HG02623 (cell line): ENCODE data around the gene NFAM1.

ENCODE experiments used
- ATAC-seq: cut with Tn5 transposase; IDR thresholded peaks from one replicate; pipeline ENCODE4 v1.9.1; 2021; ENCODE audit warnings: moderate library complexity; ENCODE audit not compliant: unreplicated experiment

Gene NFAM1

GRCh38 chr22:42432020-42432596 is at the start of gene NFAM1:
Gene NFAM1, minus strand, starts transcription at chr22:42432403. Its CDS starts 46 bp downstream, at chr22:42432357.
- no peak for ATAC-seq

DNA sequence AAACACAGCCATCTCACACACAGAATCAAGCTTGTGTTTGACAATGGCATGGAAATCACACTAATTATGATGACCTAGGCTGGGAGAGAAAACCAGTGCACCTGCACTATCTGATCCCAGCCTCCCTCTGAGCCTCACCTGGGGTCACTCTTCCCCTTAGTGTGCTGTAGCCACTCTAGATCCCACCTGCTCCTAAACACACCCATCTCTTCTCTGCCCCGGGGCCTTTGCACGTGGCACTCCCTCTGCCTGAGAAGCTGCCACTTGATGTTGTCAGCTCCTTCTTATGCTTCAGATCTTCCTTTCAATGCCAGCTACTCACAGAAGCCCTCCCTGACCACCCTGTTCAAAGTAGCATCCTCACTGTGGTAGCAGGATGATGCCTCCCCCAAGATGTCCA is 42.9 kb upstream of the NFAM1 start:
- no peak for ATAC-seq

DNA sequence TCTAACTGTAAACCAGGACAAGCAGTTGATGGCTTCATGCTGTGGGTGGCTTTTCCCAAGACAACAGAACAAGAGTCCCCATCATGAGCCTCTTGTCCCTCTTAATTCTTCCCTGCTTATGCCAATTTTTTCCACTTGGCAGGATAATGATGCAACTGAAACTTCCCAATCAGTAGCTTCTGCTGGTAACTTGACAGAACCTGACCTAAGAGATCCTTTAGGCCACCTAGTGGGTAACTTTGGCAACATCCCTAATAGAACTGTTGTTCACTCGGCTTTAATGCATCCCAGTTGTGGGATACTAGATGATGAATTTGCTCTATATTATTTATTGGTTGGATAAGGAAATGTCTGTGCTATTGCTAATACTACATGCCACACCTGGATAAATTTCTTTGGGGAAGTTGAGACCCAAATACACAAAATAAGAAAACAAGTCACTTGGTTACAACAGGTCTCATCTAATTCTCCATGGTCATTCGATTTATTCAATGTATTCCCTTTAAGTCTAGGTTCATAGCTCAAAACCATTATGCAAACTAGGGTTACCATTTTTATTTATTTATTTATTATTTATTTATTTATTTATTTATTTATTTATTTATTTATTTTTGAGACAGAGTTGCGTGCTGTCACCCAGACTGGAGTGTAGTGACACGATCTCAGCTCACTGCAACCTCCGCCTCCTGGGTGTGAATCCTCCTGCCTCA is 41.4 kb upstream of the NFAM1 start:
- ATAC-seq: no peak

DNA sequence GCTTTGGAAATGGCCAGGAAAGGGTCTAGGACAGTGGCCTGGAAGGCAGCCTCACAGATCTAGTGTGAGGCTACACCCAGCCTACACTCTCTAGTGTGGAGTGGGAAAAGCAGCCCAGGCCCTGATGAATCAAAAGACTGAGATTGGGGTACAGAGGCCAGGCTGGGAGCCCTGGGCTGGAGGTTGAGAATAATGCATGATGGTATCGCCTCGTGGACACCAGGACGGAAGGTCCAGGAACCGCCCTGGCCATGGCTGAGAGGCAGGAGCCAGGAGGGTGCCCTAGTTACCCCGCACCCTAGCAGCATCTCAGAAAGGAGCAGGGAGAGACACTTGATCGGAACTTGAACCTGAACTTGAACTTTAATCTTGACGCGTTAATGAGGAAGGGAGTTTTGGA is 40.5 kb upstream of the NFAM1 start:
- no peak for ATAC-seq

DNA sequence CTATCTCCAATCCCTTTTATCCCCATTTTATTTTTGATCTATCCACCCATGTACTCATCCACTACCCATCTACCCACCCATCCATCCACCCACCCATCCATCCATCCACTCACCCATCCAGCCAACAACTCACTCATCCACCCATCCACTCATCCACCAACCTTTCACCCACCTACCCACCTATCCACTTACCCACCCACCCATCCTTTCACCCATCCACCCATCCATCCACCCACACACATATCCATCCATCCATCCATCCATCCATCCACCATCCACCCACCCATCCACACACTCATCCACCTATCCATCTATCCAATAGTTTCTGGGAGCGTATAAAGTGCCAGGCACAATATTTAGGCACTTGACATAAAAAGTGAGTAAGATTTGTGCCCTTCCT is 39.2 kb upstream of the NFAM1 start:
- no peak for ATAC-seq

- no peak for ATAC-seq
Measured at GRCh38 chr22:42470366-42471082, 38.3 kb upstream of the NFAM1 start.

- no peak for ATAC-seq
Measured at GRCh38 chr22:42468841-42469240, 36.6 kb upstream of the NFAM1 start.

DNA sequence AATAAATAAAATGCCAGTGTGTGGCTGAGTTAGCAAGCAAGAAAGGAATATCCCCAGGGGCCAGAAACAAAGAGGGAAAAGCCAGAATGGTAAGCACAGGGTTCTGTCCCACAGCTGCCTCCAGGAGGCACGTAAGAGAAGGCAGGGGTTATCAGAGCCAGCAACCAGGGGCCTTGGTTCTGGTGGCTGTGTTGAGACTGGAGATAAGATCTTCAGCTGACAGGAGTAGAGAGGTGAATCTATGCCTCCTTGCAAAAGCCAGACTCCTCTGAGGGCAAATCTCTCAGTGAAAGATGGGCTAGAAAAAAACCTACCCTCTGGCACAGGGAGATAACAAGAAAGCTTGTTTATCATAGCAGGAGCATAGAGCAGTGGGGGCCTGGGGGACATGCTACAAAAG is 29.8 kb upstream of the NFAM1 start:
- no peak for ATAC-seq

GRCh38 chr22:42461511-42461910 is 29.3 kb upstream of the NFAM1 start:
- ATAC-seq: no peak

- no peak for ATAC-seq
Measured at GRCh38 chr22:42459287-42460063, 27.3 kb upstream of the NFAM1 start.

DNA sequence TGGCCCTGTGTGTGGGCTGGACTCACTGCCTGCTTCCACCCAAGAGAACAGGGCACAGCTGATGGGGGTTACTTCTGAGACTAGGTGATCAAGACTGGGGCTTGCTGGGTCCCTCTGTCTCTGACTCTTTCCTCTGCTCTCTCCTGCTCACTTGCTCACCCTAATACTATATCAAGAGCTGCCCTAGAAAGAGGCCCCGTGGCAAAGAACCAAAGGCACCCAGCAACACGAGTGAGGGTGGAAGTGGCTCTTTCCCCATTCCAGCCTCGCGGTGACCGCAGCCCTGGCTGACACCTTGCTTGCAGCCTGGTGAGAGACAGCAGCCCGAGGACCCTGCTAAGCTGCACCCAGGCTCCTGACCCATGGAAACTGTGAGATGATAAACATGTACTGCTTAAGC is 20.7 kb upstream of the NFAM1 start:
- ATAC-seq: no peak

GRCh38 chr22:42452456-42452855 is 20.3 kb upstream of the NFAM1 start:
- ATAC-seq: no peak

DNA sequence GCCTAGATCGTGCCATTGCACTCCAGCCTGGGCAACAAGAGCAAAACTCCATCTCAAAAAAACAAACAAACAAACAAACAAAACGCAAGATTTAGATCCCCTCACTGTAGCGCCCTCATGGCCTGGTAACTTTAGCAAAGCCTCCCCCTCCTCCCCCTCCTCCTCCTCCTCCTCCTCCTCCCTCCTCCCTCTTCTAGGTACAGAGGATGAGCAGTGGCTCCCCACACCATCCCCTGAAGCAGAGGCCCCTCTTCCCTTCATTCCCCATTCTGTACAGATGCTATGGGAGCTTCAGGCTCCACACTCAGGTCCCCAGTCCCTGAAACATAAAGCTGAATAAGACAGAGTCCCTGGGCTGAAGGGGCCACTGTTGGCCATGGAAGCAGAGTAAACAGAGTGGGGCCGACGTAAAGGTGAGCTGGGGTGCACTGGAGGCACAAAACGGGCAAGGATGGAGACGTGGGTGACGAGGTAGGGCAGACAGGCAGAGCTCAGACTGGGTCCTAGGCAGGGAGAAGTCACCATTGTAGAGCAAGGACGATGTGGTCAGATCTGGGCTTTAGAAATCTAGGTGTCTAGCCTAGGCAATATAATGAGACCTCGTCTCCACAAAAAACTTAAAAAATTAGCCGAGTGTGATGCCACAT is 19.4 kb upstream of the NFAM1 start:
- ATAC-seq: no peak

- ATAC-seq: no peak
Measured at GRCh38 chr22:42450862-42451261, 18.7 kb upstream of the NFAM1 start.

- ATAC-seq: no peak
Measured at GRCh38 chr22:42446151-42446550, 13.9 kb upstream of the NFAM1 start.

DNA sequence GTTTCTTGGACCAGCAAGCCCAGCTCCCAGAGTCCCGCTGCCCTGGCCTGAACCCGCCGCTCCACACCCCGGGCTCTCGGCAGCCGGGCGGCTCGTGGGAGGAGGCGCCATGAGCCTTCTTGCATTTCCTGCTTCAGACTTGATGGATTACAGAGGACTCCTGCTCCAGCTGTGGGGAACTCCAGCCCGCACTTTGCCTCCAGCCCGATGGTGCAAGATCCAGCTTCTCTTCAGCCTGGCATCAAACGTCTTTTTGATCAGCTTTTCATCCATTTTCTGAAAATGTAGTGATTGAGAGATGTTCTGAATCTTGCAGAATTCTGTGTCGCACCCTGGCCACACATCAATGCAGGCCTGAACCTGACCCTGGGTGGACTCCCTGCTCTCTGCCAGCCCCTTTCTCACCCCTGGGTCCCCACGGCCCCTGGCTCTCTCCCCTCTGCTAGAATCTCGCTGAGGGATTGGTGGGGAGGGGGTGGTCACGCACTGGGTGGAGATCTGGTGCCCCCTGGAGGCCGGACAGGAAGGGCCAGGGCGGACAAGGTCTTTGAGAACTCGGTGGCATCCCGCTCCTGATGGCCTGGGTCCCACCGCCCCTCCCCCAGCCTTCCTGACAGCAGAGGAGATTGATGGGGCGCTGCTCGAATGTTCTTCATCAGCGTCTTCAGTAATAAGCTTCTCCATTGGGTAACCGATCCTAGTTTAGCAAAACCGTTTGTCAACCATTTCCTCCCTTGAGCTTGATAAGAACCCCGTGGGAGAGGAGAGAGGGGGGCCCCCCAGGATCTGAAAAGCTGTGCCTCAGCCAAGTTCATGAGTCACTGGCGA is 12.1 kb upstream of the NFAM1 start:
- ATAC-seq: no peak

- no peak for ATAC-seq
Measured at GRCh38 chr22:42443240-42444076, 11.3 kb upstream of the NFAM1 start.

DNA sequence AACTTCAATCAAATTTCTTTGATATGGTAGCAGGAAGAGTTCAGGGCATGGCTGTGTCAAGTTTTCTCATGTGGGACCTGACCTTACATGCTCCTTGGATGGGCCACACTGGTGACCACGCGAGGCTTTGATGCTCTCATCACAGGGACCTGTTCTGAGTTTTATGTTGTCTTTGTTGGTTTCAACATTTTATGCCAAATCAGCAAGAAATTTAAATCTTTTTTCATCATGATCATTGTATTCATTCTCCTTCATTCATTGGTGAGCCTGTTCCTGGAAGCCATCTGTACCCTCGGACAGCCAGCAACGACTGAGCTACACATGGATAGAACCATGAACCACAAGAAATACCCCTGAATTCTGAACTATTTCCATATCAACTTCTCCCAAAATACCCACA is 10.5 kb upstream of the NFAM1 start:
- no peak for ATAC-seq

DNA sequence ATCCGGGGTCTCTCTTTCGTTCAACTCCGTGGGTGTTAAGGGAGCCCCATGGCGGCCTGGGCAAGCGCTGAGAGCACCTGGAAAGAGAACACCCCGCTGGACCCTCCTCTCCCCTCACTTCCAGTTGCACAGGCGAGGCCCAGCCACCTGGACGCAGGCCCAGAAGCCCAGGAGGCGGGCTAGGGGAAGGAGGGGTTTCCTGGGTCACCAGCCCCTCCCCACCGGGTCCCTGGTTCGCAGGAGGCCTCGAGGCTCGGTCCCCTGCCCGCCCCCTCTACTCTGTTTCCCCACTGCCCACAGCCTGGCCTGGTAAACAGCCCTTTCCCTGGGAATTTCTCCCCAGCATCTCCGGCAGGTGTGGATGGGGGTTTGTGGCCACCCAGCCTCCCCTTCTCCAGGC is 8.5 kb upstream of the NFAM1 start:
- ATAC-seq: no peak
